GM18867 (cell line): ENCODE data around the gene AGTR2.
"Not testable (repeated sequence)": the region's sequence is repeated elsewhere in the genome, so short reads cannot be mapped to it uniquely, and the experiment has no call there.

Experiments
- ATAC-seq: cut with Tn5 transposase; IDR thresholded peaks from one replicate; pipeline ENCODE4 v1.9.1; 2021; ENCODE audit warnings: mild to moderate bottlenecking, moderate library complexity; ENCODE audit not compliant: unreplicated experiment

The AGTR2 gene, protein sequence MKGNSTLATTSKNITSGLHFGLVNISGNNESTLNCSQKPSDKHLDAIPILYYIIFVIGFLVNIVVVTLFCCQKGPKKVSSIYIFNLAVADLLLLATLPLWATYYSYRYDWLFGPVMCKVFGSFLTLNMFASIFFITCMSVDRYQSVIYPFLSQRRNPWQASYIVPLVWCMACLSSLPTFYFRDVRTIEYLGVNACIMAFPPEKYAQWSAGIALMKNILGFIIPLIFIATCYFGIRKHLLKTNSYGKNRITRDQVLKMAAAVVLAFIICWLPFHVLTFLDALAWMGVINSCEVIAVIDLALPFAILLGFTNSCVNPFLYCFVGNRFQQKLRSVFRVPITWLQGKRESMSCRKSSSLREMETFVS

DNA sequence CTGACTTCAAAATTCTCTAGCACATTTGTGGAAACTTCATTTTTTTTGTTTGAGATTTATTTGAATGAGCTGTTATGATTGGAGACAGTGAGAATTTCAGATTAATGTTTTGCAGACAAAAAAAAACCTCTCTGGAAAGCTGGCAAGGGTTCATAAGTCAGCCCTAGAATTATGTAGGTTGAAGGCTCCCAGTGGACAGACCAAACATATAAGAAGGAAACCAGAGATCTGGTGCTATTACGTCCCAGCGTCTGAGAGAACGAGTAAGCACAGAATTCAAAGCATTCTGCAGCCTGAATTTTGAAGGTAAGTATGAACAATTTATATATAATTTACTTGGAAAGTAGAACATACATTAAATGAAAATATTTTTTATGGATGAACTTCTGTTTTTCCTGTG is at the start of gene AGTR2:
AGTR2 (plus strand) TSS at position 234 of the 400 bp plus-strand sequence. CDS start 1,537 bp downstream, outside the sequence.
- ATAC-seq = no peak

DNA sequence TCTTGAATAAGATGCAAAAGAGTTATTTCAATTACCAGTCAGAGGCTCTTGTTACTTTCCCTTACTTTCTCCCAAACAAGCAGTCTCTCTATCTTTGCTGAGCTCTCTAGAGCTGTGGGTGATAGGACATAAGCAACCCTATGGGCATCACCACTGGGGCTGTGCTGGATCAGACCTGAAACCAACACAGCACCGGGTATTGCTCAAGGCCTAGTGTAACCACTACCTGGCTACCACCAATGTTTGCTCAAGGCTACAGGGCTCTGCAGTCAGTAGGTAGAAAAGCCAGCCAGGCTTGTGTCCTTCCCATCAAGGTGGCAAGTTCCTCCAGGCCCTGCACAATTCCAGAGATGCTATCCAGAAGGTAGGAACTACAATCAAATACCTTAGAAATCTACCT is 35.3 kb upstream of the AGTR2 start:
- no peak for ATAC-seq

DNA sequence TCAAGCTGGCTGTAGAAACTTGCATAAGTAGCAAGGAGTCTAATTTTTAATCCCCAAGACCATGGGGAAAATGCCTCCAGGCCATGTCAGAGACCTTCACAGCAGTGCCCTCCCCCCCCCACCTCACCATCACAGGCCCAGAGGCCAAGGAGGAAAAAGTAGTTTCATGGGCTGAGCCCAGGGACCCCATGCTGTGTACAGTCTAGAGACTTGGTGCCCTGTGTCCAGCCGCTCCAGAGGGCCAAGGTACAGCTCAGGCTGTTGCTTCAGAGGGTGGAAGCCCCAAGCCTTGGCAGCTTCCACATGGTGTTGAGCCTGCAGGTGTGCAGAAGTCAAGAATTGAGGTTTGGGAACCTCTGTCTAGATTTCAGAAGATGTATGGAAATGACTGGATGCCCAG is 29.3 kb upstream of the AGTR2 start:
- ATAC-seq = not testable (repeated sequence)

DNA sequence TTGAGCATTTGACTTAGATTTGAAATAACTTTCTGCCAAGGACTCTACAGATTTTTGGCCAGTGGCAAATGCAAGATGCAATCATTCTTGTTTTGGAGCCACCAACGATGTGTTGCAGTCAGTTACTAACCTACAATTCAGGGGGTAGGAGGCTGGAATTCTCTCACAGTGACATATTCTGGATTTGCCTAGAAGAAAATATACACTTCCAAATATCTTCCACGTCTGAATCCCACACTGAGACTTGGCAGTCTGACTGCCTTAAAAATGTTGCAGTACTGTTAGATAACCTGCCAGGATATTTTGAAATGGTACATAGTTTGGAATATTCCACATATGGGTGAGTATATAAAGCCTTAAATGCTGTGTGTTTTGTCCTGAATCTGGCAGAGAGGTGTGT is 27.6 kb upstream of the AGTR2 start:
- no peak for ATAC-seq

DNA sequence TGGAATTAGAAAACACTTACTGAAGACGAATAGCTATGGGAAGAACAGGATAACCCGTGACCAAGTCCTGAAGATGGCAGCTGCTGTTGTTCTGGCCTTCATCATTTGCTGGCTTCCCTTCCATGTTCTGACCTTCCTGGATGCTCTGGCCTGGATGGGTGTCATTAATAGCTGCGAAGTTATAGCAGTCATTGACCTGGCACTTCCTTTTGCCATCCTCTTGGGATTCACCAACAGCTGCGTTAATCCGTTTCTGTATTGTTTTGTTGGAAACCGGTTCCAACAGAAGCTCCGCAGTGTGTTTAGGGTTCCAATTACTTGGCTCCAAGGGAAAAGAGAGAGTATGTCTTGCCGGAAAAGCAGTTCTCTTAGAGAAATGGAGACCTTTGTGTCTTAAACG is 2.4 kb downstream of the AGTR2 start:
- ATAC-seq = no peak

DNA sequence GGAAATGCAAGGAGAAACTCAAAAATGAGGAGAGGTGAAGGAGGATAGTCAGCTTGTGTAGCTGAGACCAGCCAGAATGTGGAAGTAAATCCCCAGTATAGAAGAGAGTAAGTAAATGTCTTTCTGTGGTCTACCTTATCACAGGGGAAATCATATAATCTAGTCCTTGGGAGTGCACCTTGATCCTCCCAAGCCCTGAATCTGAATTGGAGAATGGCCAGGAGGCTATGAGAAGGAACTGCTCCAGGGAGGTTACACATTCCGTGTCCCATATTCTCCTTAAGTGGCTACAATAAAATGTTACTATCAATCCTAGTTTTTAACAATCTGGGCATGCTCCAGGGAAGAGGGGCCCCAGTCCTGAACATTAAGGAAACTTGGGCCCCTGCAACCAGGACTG is 10.8 kb downstream of the AGTR2 start:
- no peak for ATAC-seq

DNA sequence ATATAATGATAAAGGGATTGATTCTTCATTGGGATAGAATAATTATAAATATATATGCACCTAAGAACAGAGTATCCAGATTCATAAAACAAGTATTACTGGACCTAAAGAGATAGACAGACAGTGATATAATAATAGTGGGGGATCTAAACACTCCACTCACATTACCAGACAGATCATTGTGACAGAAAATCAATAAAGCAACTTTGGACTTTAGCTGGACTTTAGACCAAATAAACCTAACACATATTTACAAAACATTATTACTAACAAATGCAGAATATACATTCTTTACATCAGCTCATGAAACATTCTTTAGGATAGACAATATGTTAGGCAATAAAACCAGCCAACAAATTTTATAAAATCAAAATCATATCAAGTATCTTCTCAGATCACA is 14.6 kb downstream of the AGTR2 start:
- no peak for ATAC-seq

DNA sequence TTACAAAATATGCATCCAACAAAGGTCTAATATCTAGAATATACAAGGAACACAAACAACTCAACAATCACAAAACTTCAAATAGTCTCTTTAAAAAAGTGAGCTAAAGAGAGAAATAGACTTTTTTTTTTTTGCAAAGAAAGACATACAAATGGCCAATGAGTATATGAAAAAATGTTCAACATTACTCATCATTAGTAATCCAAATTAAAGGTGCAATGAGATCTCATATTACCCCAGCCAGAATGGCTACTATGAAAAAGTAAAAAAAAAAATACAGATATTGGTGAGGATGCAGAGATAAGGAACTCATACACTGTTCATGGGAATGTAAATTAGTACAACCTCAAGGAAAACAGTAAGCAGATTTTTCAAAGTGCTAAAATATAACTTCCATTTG is 24.1 kb downstream of the AGTR2 start:
- no peak for ATAC-seq

DNA sequence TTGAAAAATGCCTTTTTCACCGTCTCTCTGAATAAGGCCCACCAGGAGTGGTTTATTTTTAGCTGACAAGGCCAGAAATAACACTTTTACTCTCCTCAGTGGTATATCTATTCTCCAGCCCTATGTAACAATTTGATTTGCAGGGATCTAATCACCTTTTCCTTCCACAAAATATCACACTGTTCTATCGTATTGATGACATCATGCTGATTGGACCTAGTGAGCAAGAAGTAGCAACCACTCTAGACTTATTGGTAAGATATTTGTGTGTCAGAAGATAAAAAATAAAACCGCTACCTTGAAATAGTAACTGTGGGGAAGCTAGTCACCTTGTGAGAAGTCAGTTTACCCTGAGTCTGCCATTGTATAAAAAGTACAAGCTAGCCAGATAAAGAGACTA is 27.7 kb downstream of the AGTR2 start:
- no peak for ATAC-seq

DNA sequence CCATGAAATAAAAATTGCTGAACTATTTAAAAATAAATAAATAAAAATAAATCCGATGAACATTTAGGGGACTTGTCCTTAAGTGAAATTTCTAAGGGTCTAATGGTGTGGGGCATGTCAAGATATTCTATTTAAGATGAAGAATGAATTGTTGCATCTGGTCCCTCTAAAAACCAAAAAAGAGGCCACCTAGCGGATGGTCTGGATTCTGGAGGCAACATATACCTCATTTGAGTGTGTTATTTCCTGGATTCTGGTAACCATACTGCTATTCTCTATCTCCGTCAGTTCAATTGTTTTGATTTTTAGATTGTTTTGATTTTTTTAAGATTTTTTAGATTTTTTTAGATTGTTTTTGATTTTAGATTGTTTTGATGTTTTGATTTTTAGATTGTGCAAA is 28.3 kb downstream of the AGTR2 start:
- ATAC-seq = peak; percentile 84

DNA sequence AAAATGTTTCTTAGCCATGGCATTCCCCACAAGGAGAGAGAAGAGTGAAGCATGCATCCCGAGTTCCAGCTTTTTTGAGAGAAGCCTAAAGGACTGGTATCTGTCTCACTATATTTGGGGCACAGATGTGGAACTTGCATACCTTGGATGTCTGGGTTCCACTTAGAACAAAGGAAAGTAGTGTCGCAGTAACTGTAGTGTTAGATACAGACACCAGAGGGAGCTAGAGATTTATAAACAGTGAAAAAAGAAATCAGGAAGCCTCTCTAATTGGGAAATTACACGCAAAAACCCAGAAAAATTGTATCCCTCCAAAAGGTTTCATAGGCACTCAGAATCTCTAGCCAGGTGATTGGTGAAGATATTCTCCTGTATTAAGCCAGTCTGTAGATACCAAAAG is 34.4 kb downstream of the AGTR2 start:
- ATAC-seq = no peak

DNA sequence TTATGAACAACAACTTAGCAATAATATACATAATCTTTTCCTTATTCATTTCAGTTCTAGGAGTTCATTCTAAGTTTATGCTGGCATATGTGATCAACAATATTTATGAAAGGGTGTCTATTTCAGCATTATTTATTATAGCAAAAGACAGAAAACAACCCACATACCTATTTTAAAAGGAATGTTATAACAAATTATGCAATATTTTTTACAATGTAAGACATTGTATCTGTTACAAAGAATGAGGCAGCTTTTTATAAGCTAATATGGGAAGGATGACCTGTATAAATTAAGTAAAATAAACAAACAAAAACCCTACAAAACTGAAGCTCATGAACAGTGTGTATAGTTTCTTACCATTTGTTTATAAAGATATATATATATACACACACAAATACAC is 42.7 kb downstream of the AGTR2 start:
- no peak for ATAC-seq

DNA sequence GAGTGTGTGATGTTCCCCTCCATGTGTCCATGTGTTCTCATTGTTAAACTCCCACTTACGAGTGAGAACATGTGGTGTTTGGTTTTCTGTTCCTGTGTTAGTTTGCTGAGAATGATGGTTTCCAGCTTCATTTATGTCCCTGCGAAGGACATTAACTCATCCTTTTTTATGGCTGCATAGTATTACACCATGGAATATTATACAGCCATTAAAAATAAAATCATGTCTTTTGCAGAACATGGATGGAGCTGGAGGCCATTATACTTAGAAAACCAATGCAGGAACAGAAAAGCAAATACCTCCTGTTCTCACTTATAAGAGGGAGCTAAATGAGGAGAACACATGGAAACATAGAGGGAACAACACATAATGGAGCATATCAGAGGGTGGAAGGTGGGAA is 46.5 kb downstream of the AGTR2 start:
- ATAC-seq = not testable (repeated sequence)
